ENCODE measurements around the gene GFY. TPM values are rescaled to one million over a fixed set of nuclear protein-coding genes. Genes with fewer than 3 reads are reported as not detected.

GFY gene
- total and polyA plus RNA-seq, 9 of the 15 experiments (the other 6 are each of a cell fraction or from before 2014, with no cell fraction given): 0.06 to 0.40 (median 0.19) TPM; not detected in 3

DNA sequence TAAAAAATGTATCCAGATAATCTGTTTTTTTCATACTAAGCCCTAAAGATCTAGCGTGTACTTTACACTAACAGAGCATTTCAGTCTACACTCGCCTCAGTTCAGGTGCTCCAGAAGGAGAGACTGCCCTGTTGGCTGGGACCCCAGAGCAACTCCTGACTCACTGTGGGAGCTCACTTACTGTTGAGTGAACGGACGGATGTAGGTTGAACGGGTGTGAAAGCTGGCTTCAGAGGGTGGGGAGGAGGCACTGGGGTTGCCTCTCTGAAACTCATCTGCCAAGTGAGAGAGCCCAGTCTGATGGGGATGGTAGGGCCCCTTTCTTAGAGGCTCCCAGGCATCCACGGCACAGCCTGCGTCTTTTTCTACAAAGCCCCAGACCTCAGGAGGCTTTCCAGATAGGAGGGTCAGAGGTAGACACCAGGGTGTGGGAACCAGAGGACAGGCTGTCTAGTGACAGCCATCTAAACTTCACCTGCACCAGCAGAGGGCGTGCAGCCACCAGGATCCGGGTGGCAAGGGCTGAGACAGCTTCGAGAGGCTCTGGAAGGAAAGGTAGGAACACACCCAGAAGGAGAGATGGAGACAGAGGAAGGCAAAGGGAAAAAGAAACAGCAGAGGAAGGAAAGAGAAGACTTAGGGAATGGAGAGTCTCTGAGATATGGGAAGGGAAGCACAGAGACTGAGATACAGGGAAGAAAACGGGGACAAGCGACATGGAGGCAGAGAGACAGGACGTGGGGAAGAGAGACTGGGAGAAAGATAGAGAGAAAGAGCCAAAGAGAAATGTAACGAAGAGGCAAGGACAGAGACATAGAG lies 33.4 kb upstream of the GFY start:
- no TSS peak for BruUV-seq (replicated peaks)
- in situ Hi-C loops (cut with MboI): loop anchor here (5.0 kb wide), 1 partner anchor 46 kb away; no protein-coding TSS in a partner anchor
- TF ChIP-seq ARHGAP35 (IDR thresholded peaks at IDR 0.05; ENCODE audit: partially characterized antibody) (peak; percentile 79), SMC3 (conservative IDR thresholded peaks at IDR 0.05; ENCODE audit: insufficient read depth, low read depth, low read length) (peak; percentile 96), SIN3B (IDR thresholded peaks at IDR 0.05; ENCODE audit: low read depth) (no peak), LCOR (CRISPR knock-in tag; IDR thresholded peaks at IDR 0.05) (no peak), PTTG1 (tag; IDR thresholded peaks at IDR 0.05; ENCODE audit: low read depth) (no peak), MECOM (CRISPR knock-in tag; IDR thresholded peaks at IDR 0.05) (no peak), ZEB2 (IDR thresholded peaks at IDR 0.05) (peak; percentile 67), NFIC (IDR thresholded peaks at IDR 0.05) (0 out of 2 replicates have a peak, but pooled peaks have one; percentile 30), ZNF384 (IDR thresholded peaks at IDR 0.05; ENCODE audit: low read depth, low read length) (no peak), MTA3 (IDR thresholded peaks at IDR 0.05; ENCODE audit: borderline replicate concordance) (peak; percentile 45; the same call in 1 of the 2 replicates), PHF20 (IDR thresholded peaks at IDR 0.05; ENCODE audit: partially characterized antibody) (no peak), MEF2A (IDR thresholded peaks at IDR 0.05; ENCODE audit: control insufficient read depth, low read depth, low read length) (no peak), CSDE1 (IDR thresholded peaks at IDR 0.05) (0 out of 4 replicates have a peak, but pooled peaks of 1 of the 2 experiments have one; percentile 82)
- TF ChIP-seq, protein P1, sequence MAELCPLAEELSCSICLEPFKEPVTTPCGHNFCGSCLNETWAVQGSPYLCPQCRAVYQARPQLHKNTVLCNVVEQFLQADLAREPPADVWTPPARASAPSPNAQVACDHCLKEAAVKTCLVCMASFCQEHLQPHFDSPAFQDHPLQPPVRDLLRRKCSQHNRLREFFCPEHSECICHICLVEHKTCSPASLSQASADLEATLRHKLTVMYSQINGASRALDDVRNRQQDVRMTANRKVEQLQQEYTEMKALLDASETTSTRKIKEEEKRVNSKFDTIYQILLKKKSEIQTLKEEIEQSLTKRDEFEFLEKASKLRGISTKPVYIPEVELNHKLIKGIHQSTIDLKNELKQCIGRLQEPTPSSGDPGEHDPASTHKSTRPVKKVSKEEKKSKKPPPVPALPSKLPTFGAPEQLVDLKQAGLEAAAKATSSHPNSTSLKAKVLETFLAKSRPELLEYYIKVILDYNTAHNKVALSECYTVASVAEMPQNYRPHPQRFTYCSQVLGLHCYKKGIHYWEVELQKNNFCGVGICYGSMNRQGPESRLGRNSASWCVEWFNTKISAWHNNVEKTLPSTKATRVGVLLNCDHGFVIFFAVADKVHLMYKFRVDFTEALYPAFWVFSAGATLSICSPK (IDR thresholded peaks at IDR 0.05; ENCODE audit: borderline replicate concordance): 0 out of 2 replicates have a peak, but pooled peaks have one; percentile 86
- TF ChIP-seq, protein P2, sequence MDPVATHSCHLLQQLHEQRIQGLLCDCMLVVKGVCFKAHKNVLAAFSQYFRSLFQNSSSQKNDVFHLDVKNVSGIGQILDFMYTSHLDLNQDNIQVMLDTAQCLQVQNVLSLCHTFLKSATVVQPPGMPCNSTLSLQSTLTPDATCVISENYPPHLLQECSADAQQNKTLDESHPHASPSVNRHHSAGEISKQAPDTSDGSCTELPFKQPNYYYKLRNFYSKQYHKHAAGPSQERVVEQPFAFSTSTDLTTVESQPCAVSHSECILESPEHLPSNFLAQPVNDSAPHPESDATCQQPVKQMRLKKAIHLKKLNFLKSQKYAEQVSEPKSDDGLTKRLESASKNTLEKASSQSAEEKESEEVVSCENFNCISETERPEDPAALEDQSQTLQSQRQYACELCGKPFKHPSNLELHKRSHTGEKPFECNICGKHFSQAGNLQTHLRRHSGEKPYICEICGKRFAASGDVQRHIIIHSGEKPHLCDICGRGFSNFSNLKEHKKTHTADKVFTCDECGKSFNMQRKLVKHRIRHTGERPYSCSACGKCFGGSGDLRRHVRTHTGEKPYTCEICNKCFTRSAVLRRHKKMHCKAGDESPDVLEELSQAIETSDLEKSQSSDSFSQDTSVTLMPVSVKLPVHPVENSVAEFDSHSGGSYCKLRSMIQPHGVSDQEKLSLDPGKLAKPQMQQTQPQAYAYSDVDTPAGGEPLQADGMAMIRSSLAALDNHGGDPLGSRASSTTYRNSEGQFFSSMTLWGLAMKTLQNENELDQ (CRISPR knock-in tag; IDR thresholded peaks at IDR 0.05; ENCODE audit: borderline replicate concordance): 0 out of 2 replicates have a peak, but pooled peaks have one; percentile 38
- TF ChIP-seq, protein P3, sequence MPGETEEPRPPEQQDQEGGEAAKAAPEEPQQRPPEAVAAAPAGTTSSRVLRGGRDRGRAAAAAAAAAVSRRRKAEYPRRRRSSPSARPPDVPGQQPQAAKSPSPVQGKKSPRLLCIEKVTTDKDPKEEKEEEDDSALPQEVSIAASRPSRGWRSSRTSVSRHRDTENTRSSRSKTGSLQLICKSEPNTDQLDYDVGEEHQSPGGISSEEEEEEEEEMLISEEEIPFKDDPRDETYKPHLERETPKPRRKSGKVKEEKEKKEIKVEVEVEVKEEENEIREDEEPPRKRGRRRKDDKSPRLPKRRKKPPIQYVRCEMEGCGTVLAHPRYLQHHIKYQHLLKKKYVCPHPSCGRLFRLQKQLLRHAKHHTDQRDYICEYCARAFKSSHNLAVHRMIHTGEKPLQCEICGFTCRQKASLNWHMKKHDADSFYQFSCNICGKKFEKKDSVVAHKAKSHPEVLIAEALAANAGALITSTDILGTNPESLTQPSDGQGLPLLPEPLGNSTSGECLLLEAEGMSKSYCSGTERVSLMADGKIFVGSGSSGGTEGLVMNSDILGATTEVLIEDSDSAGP (CRISPR knock-in tag; IDR thresholded peaks at IDR 0.05): no peak

More for the DNA sequence above, 33.4 kb upstream of the GFY start:
- peak overlapping the region; percentile 88 for H2AFZ ChIP-seq (ENCODE audit: low read depth, low read length)
- H3K27me3 ChIP-seq (ENCODE audit: control insufficient read depth in 2 of 2, insufficient read depth in 2 of 2, low read length in 2 of 2): no peaks in the 10 kb centered on the region
- peak; percentile 100 for FAIRE-seq
- POLR2A ChIA-PET: interaction anchor here (0.6 to 1.3 kb wide), 10 partner anchors 15 to 477 kb away, joined by 3 to 4 read pairs (median 3); partner anchors contain the start of gene RPS11
- H3K9me1 ChIP-seq (ENCODE audit: control insufficient read depth, insufficient read depth, low read length): no peaks in the 10 kb centered on the region
- ATAC-seq: peak; percentile 95
- intact Hi-C loops (cut with micrococcal nuclease): loop anchor here (1.0 to 2.0 kb wide), 3 partner anchors 39 to 79 kb away; no protein-coding TSS in a partner anchor
- H3K79me2 ChIP-seq (ENCODE audit: control insufficient read depth, insufficient read depth, low read length): no peaks in the 10 kb centered on the region
- peaks cover 7 to 45% of the 10 kb centered on the region in 2 experiments; a peak in 4 of 5 replicates for H3K4me1 ChIP-seq (replicated peaks in 1 of 2; ENCODE audit: control insufficient read depth in 2 of 2, insufficient read depth in 2 of 2, low read length in 2 of 2)
- H3K27ac ChIP-seq (ENCODE audit: extremely low read depth, low read depth, low read length): 0 out of 3 replicates have a peak overlapping the region, but pooled peaks have one; percentile 19
- WGBS (ENCODE audit: insufficient coverage, low coverage, missing lambda C conversion rate): 22% methylated on average over 14 of the region's 14 CpGs
- H3K36me3 ChIP-seq (ENCODE audit: control insufficient read depth, insufficient read depth, low read length): no peaks in the 10 kb centered on the region
- peak; percentile 87 to 92 (median 89) for DNase-seq (ENCODE audit: extremely low read depth in 1 of 4, low spot score in 3 of 4)
- H3K9ac ChIP-seq (ENCODE audit: insufficient read depth in 1 of 2, low read depth in 2 of 2, low read length in 2 of 2): peak overlapping the region in 1 of 2 experiments; percentile 81; a peak in 1 of 4 replicates
- H4K20me1 ChIP-seq (replicated peaks; ENCODE audit: control insufficient read depth, insufficient read depth, low read length): no peaks in the 10 kb centered on the region
- 0 out of 2 replicates have a peak, but pooled peaks cover 3% of the 10 kb centered on the region for H3K9me3 ChIP-seq (replicated peaks; ENCODE audit: control insufficient read depth, insufficient read depth, low read depth, low read length)
- peak overlapping the region; percentile 58; the same call in 1 of the 2 replicates for H3K4me2 ChIP-seq (ENCODE audit: insufficient read depth, low read length)
- CTCF ChIA-PET (ENCODE audit: low intra/inter-chr PET ratio): interaction anchor here (1.0 to 4.4 kb wide), 5 partner anchors 52 to 180 kb away, joined by 3 to 59 read pairs (median 4); no protein-coding TSS in a partner anchor
- H3K4me3 ChIP-seq: no peak overlapping the region
